Measurements from ENCODE around the gene GRID1.

- TF ChIP-seq POLR2AphosphoS5 (IDR thresholded peaks at IDR 0.05; ENCODE audit: insufficient read depth in 1 of 2, low read depth in 1 of 2) (no peak), CTCF (IDR thresholded peaks at IDR 0.05) (no peak), POLR2A (IDR thresholded peaks at IDR 0.05) (no peak)
Measured at GRCh38 chr10:85850736-85851135, 515.9 kb downstream of the GRID1 start.
